Nephron progenitor cell (in vitro differentiated cells): ENCODE results near the gene ZNF181.
A peak's percentile ranks its signal among the peaks of the same experiment; 100 is the strongest.

Experiments used
- DNase-seq: peaks from one replicate; pipeline ENCODE4 v3.0.0; 2021
- H3K27ac Mint-ChIP-seq: 2 replicates; pipeline ENCODE4 v1.8.0; 2021; ENCODE audit warnings: mild to moderate bottlenecking, moderate library complexity, mixed read lengths
- H3K27me3 Mint-ChIP-seq: 2 replicates; pipeline ENCODE4 v1.8.0; 2021; ENCODE audit warnings: mild to moderate bottlenecking, low read depth, mixed read lengths; ENCODE audit not compliant: poor library complexity
- H3K36me3 Mint-ChIP-seq: 2 replicates; pipeline ENCODE4 v1.8.0; 2021; ENCODE audit warnings: low read depth, mixed read lengths
- H3K4me1 Mint-ChIP-seq: 2 replicates; pipeline ENCODE4 v1.8.0; 2021; ENCODE audit warnings: mixed read lengths
- H3K4me3 Mint-ChIP-seq: 2 replicates; pipeline ENCODE4 v1.8.0; 2021; ENCODE audit warnings: mild to moderate bottlenecking, moderate library complexity, mixed read lengths
- H3K9me3 Mint-ChIP-seq: 2 replicates; pipeline ENCODE4 v1.8.0; 2021; ENCODE audit warnings: mild to moderate bottlenecking, moderate library complexity, mixed read lengths
- TF ChIP-seq, protein P1 (sequence below): fragments of 200-600 bp; sonication (generic); IDR thresholded peaks from 2 replicates; pipeline ENCODE4 v1.5.0; 2021; ENCODE audit warnings: antibody characterized with exemption

Gene ZNF181

DNA sequence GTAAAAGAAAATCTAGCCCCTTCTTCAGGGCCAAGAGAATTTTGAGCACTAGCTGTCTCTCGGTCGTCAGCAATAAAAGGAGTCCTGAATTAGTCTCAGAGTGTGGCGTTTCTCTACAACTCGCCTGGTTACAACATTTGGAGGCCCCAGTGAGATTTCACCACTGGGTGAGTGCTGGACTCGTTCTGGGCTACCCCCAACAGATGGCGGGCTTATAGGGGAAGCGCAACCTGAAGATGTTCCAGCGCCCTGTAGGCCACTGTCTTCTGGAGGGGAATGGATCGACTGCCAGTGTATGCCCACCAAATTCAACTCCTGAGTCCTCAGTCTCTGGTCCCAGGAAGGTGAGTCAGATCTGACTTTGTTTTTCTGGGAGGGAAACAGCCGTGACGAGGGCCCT is 11.7 kb upstream of the ZNF181 start:
- Mint-ChIP-seq H3K36me3 (no peaks in the 10 kb centered on the region), H3K4me1 (no peaks in the 10 kb centered on the region), H3K9me3 (peaks cover 41% of the 10 kb centered on the region), H3K4me3 (no peak overlapping the region), H3K27me3 (peaks cover 57% of the 10 kb centered on the region), H3K27ac (no peak overlapping the region)
- no peak for DNase-seq
- TF ChIP-seq, protein P1, sequence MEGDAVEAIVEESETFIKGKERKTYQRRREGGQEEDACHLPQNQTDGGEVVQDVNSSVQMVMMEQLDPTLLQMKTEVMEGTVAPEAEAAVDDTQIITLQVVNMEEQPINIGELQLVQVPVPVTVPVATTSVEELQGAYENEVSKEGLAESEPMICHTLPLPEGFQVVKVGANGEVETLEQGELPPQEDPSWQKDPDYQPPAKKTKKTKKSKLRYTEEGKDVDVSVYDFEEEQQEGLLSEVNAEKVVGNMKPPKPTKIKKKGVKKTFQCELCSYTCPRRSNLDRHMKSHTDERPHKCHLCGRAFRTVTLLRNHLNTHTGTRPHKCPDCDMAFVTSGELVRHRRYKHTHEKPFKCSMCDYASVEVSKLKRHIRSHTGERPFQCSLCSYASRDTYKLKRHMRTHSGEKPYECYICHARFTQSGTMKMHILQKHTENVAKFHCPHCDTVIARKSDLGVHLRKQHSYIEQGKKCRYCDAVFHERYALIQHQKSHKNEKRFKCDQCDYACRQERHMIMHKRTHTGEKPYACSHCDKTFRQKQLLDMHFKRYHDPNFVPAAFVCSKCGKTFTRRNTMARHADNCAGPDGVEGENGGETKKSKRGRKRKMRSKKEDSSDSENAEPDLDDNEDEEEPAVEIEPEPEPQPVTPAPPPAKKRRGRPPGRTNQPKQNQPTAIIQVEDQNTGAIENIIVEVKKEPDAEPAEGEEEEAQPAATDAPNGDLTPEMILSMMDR, result no peak

- TF ChIP-seq, protein P1, result no peak
- no peak for DNase-seq
- H3K4me1 Mint-ChIP-seq, result no peaks in the 10 kb centered on the region
- no peaks in the 10 kb centered on the region for H3K36me3 Mint-ChIP-seq
- peaks cover 55% of the 10 kb centered on the region for H3K27me3 Mint-ChIP-seq
- H3K9me3 Mint-ChIP-seq, result peaks cover 40% of the 10 kb centered on the region
- no peak overlapping the region for H3K27ac Mint-ChIP-seq
- H3K4me3 Mint-ChIP-seq, result no peak overlapping the region
Measured at GRCh38 chr19:34725400-34725799, 8.6 kb upstream of the ZNF181 start.

DNA sequence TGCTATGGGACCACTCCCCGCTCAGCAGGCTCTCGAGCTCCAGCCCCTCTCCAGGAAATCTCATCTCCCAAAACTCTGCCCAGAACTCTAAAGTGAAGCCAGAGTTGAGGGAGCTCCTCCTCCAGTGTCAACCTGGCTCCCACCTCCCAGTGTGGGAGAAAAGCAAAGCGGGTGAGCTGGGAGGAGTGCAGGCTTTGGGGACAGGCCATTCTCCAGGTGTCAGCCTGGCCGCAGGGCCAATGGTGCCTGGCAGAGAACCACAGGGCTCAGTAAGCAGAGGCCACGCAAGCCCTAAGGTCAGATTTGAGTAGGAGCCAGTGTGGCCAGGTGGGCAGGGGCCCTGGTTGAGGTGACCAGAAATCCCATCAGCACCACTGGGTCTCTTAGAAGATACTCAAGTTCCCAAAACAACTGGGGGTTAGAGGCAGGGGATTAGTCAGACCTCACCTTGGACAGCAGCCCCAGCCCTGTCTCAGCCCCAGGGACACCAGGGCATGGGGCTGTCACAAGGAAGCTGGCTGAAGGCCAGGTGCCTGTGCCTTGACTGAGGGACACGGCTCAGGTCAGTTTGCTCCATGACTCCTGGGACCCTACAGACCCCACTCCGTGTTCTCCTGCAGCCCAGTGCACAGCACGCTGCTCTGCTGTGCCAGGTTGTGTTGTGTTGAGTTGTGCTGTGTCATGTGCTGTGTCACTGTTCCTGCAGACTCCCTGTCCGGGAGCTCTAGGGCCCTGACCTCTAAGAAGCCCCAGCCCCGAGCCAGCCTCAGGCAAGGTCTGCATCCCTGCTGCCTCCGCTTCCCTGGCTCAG is 2.8 kb upstream of the ZNF181 start:
- H3K9me3 Mint-ChIP-seq, result peaks cover 27% of the 10 kb centered on the region
- H3K4me3 Mint-ChIP-seq, result no peak overlapping the region
- TF ChIP-seq, protein P1, result no peak
- peaks cover 19% of the 10 kb centered on the region for H3K27me3 Mint-ChIP-seq
- peaks cover 19% of the 10 kb centered on the region for H3K4me1 Mint-ChIP-seq
- DNase-seq, result no peak
- no peak overlapping the region for H3K27ac Mint-ChIP-seq
- H3K36me3 Mint-ChIP-seq, result peaks cover 11% of the 10 kb centered on the region

- Mint-ChIP-seq H3K4me3 (no peak overlapping the region), H3K27me3 (peaks cover 18% of the 10 kb centered on the region), H3K4me1 (peaks cover 19% of the 10 kb centered on the region), H3K9me3 (peaks cover 31% of the 10 kb centered on the region), H3K27ac (no peak overlapping the region), H3K36me3 (peaks cover 18% of the 10 kb centered on the region)
- TF ChIP-seq, protein P1, result no peak
- no peak for DNase-seq
Measured at GRCh38 chr19:34731964-34732363, 2.1 kb upstream of the ZNF181 start.

DNA sequence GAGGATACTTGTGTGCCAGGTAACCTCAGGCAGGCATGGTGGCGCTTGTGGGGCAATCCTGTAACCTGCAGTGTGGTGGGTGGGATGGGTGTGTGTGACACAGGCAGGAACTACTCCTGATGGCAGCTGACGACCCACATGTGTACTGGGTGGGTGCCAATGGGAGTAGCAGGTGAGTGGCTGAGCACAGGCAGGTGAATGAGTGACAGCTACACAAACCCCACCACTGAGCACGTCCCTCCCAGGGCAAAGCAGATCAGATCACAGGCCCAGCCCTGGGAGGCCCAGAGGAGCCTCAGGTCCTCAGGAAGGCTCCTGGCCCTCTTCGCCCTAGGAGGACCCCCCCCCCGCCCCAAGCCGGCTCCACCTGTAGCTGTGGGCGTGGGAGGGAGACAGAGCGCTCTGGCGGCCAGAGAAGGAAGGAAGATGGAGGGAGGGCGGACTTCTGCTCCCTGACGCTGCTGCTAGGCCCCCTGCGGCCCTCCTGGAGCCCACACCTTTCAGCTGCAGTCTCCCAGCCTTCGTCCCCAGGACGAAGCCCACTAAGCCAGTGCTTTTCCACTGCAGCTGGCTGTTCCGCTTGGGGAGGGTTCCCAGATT is 1.3 kb upstream of the ZNF181 start:
- Mint-ChIP-seq H3K4me1 (peaks cover 19% of the 10 kb centered on the region), H3K36me3 (peaks cover 26% of the 10 kb centered on the region), H3K27me3 (peaks cover 10% of the 10 kb centered on the region), H3K4me3 (peak overlapping the region; percentile 93), H3K27ac (no peak overlapping the region), H3K9me3 (peaks cover 31% of the 10 kb centered on the region)
- DNase-seq, result no peak
- TF ChIP-seq, protein P1, result no peak
